ENCODE results near the gene GLYATL3.
"Not testable (repeated sequence)": the region's sequence is repeated elsewhere in the genome, so short reads cannot be mapped to it uniquely, and the experiment has no call there.

The GLYATL3 gene

GRCh38 chr6:49462927-49463611, 36.7 kb upstream of the GLYATL3 start, which contains the start of the genes CENPQ and MMUT:
Gene CENPQ (plus strand): TSS chr6:49463370. CDS start chr6:49470177, 6,807 bp downstream.
Gene MMUT (minus strand): TSS chr6:49463253. CDS start chr6:49459466, 3,787 bp downstream.
- TF ChIP-seq CTCF (IDR thresholded peaks at IDR 0.05; ENCODE audit: extremely low read depth, insufficient read depth, missing control alignments): no peak
- DNase-seq (ENCODE audit: low spot score): peak; percentile 86
- in situ Hi-C loops (cut with MboI; ENCODE audit: low pct_unique_long_range_greater_than_20kb, low sequenced_read_pairs, unreplicated experiment): no loop called here

GRCh38 chr6:49463612-49463967, 36.1 kb upstream of the GLYATL3 start:
- no peak for DNase-seq (ENCODE audit: low spot score)
- TF ChIP-seq CTCF (IDR thresholded peaks at IDR 0.05; ENCODE audit: extremely low read depth, insufficient read depth, missing control alignments): no peak
- in situ Hi-C loops (cut with MboI; ENCODE audit: low pct_unique_long_range_greater_than_20kb, low sequenced_read_pairs, unreplicated experiment): no loop called here

GRCh38 chr6:49464691-49465090, 35.0 kb upstream of the GLYATL3 start:
- no peak for TF ChIP-seq CTCF (IDR thresholded peaks at IDR 0.05; ENCODE audit: extremely low read depth, insufficient read depth, missing control alignments)
- DNase-seq (ENCODE audit: low spot score): no peak
- in situ Hi-C loops (cut with MboI; ENCODE audit: low pct_unique_long_range_greater_than_20kb, low sequenced_read_pairs, unreplicated experiment): no loop called here

GRCh38 chr6:49468042-49468441, 31.7 kb upstream of the GLYATL3 start:
- DNase-seq (ENCODE audit: low spot score): no peak
- TF ChIP-seq CTCF (IDR thresholded peaks at IDR 0.05; ENCODE audit: extremely low read depth, insufficient read depth, missing control alignments): no peak
- in situ Hi-C loops (cut with MboI; ENCODE audit: low pct_unique_long_range_greater_than_20kb, low sequenced_read_pairs, unreplicated experiment): no loop called here

- in situ Hi-C loops (cut with MboI; ENCODE audit: low pct_unique_long_range_greater_than_20kb, low sequenced_read_pairs, unreplicated experiment); DNase-seq (ENCODE audit: low spot score): not testable (repeated sequence)
These were observed 23.2 kb upstream of the GLYATL3 start for GRCh38 chr6:49476564-49476963.

- no peak for DNase-seq (ENCODE audit: low spot score)
- in situ Hi-C loops (cut with MboI; ENCODE audit: low pct_unique_long_range_greater_than_20kb, low sequenced_read_pairs, unreplicated experiment): no loop called here
- no peak for TF ChIP-seq CTCF (IDR thresholded peaks at IDR 0.05; ENCODE audit: extremely low read depth, insufficient read depth, missing control alignments)
These were observed 20.3 kb upstream of the GLYATL3 start for GRCh38 chr6:49479308-49479970.

- DNase-seq (ENCODE audit: low spot score); in situ Hi-C loops (cut with MboI; ENCODE audit: low pct_unique_long_range_greater_than_20kb, low sequenced_read_pairs, unreplicated experiment): not testable (repeated sequence)
These were observed 17.9 kb upstream of the GLYATL3 start for GRCh38 chr6:49481846-49482245.

GRCh38 chr6:49483380-49483779, 16.3 kb upstream of the GLYATL3 start:
- DNase-seq (ENCODE audit: low spot score); in situ Hi-C loops (cut with MboI; ENCODE audit: low pct_unique_long_range_greater_than_20kb, low sequenced_read_pairs, unreplicated experiment): not testable (repeated sequence)
